ENCODE measurements around the gene ADORA2A. TPM values are rescaled to one million over a fixed set of nuclear protein-coding genes. Genes with fewer than 3 reads are reported as not detected.

Gene ADORA2A
- total RNA-seq, 6 donors from 2014 or later, result 7.3 to 20.9 (median 8.8) TPM

- H3K9me3 ChIP-seq, result no peaks in the 10 kb centered on the region
- H3K36me3 ChIP-seq, result peaks cover 0 to 16% (median 0%) of the 10 kb centered on the region in 4 donors
- DNase-seq (no peak), ATAC-seq (ENCODE audit: low FRiP score in 2 of 2) (no peak)
- H3K27me3 ChIP-seq, result no peaks in the 10 kb centered on the region
- 67 to 73% methylated on average over 1 of the region's 1 CpG for WGBS, 2 donors
- peaks cover 0 to 7% (median 2%) of the 10 kb centered on the region in 4 donors for H3K4me1 ChIP-seq
- TF ChIP-seq POLR2A (IDR thresholded peaks at IDR 0.05), result no peak
- no peak overlapping the region for H3K4me3 ChIP-seq
- H3K27ac ChIP-seq, result no peak overlapping the region
Observed at GRCh38 chr22:24384131-24384530, 43.3 kb upstream of the ADORA2A start.

DNA sequence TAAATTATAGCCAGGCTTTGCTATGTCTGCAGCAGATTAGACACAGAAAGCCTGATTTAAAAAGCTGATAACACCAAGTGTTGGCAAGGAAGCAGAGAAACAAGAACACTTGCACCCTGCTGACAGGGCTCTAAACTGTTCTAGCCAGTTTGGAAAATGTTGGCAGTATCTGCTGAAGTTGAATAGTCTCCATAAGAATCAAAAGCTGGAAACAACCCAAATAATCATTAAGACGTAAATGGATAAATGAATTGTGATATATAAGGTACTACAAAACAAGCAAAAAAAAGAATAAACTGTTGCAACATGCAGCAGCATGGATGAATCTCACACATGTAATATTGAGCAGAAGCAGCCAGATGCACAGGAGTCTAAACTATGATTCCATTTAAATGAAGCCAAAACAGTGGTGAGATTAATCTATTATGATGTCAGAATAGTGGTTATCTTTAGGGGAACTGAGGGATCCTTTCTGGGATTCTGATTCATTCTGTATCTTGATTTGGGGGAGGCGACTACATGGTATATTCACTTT lies 40.4 kb upstream of the ADORA2A start:
- no peak for DNase-seq
- peaks cover 16 to 26% (median 23%) of the 10 kb centered on the region in 4 donors for H3K4me1 ChIP-seq
- no peaks in the 10 kb centered on the region for H3K36me3 ChIP-seq
- H3K27me3 ChIP-seq, result no peaks in the 10 kb centered on the region
- TF ChIP-seq POLR2A (IDR thresholded peaks at IDR 0.05) (no peak), EP300 (IDR thresholded peaks at IDR 0.05) (no peak), POLR2AphosphoS5 (IDR thresholded peaks at IDR 0.05) (no peak), CTCF (IDR thresholded peaks at IDR 0.05) (no peak)
- H3K9me3 ChIP-seq, result no peaks in the 10 kb centered on the region
- WGBS, 2 donors, result 82 to 83% methylated on average over 2 of the region's 2 CpGs
- H3K4me3 ChIP-seq, result no peak overlapping the region
- ATAC-seq (ENCODE audit: low FRiP score in 2 of 2), result no peak
- H3K27ac ChIP-seq, result no peak overlapping the region

DNA sequence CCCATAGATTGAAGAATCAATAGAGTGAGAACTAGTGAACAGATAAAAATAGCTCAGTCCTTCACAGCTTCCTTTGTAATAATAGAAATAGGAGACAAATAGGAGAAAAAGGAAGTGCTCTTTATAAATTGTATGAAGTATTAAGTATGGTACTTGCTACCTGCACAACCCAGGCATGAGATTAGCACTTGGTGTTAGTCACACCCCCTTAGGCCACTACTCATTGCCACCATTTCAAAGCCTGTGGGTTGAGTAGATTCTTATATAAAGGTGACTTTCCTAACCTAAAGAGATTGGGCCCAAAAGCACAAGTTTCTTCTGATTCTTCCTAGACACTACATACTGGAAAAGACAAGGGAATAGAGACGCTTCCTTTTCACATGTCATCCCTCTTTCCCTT lies 37.7 kb upstream of the ADORA2A start:
- DNase-seq (no peak), ATAC-seq (ENCODE audit: low FRiP score in 2 of 2) (no peak)
- no peak for TF ChIP-seq EP300 (IDR thresholded peaks at IDR 0.05)
- no peak for TF ChIP-seq CTCF (IDR thresholded peaks at IDR 0.05)
- TF ChIP-seq POLR2AphosphoS5 (IDR thresholded peaks at IDR 0.05), result no peak
- TF ChIP-seq POLR2A (IDR thresholded peaks at IDR 0.05), result no peak
- Histone ChIP-seq H3K9me3 (no peaks in the 10 kb centered on the region), H3K4me1 (peaks cover 27 to 51% (median 40%) of the 10 kb centered on the region in 4 donors), H3K4me3 (no peak overlapping the region), H3K27ac (peak overlapping the region; percentile 48 to 84 (median 76)), H3K36me3 (no peaks in the 10 kb centered on the region), H3K27me3 (no peaks in the 10 kb centered on the region)
- 89 to 91% methylated on average over 1 of the region's 1 CpG for WGBS, 2 donors

DNA sequence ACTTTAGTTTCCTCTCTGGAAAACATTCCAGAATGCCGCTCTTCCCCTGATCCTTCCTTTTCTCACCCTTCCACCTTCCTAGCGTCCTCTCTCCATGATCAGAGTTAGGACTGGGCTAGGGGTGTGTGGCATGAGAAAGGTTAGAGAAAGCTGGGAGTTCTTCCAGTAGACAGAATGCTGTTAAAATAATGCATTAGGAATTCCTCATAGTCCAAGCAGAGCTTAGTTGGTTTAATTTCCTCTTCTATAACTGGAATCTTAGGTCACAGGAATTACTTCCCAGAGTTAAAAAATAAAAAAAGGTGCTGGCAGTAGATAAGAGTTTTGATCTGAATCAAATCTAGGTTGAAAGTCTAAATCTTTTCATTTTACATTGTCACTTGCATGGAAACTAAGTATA lies 37.2 kb upstream of the ADORA2A start:
- Histone ChIP-seq H3K4me1 (peaks cover 27 to 53% (median 40%) of the 10 kb centered on the region in 4 donors), H3K9me3 (no peaks in the 10 kb centered on the region), H3K4me3 (no peak overlapping the region), H3K36me3 (peaks cover 0 to under 1% (median 0%) of the 10 kb centered on the region in 4 donors), H3K27me3 (no peaks in the 10 kb centered on the region), H3K27ac (peak overlapping the region; percentile 48 to 84 (median 76))
- WGBS, 2 donors, result 68 to 72% methylated on average over 2 of the region's 2 CpGs
- no peak for TF ChIP-seq POLR2A (IDR thresholded peaks at IDR 0.05)
- no peak for TF ChIP-seq CTCF (IDR thresholded peaks at IDR 0.05)
- no peak for TF ChIP-seq POLR2AphosphoS5 (IDR thresholded peaks at IDR 0.05)
- TF ChIP-seq EP300 (IDR thresholded peaks at IDR 0.05), result no peak
- DNase-seq (no peak), ATAC-seq (ENCODE audit: low FRiP score in 2 of 2) (no peak)

DNA sequence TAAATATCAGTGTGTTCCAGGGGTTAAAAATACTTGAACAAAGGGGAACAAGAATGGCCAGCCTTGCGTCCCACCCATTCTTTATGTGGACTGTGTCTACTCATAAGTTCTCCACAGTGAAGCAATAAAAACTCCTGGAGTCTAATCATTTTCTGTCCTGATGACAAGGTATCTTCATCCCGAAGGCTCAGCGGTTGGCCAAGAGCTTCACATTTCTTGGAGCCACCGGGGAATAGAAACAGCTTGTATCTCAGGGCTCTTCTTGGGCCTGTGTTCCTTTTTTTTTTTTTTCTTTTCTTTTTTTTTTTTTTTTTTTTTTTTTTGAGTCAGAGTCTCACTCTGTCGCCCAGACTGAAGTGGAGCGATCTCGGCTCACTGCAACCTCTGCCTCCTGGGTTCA lies 36.8 kb upstream of the ADORA2A start:
- TF ChIP-seq POLR2AphosphoS5 (IDR thresholded peaks at IDR 0.05) (no peak), POLR2A (IDR thresholded peaks at IDR 0.05) (no peak), CTCF (IDR thresholded peaks at IDR 0.05) (no peak), EP300 (IDR thresholded peaks at IDR 0.05) (no peak)
- no peaks in the 10 kb centered on the region for H3K9me3 ChIP-seq
- ATAC-seq (ENCODE audit: low FRiP score in 2 of 2) (peak in 1 of 2 donors; percentile 87), DNase-seq (no peak)
- H3K27me3 ChIP-seq, result no peaks in the 10 kb centered on the region
- H3K36me3 ChIP-seq, result peaks cover 0 to 5% (median 1%) of the 10 kb centered on the region in 4 donors
- H3K4me1 ChIP-seq, result peaks cover 27 to 53% (median 40%) of the 10 kb centered on the region in 4 donors
- 35 to 59% methylated on average over 7 of the region's 7 CpGs for WGBS, 2 donors
- peak overlapping the region; percentile 48 to 84 (median 76) for H3K27ac ChIP-seq
- no peak overlapping the region for H3K4me3 ChIP-seq

All from upper lobe of left lung (tissue), 6 donors.